DOHH2 (cell line): Measurements from ENCODE around the gene RBBP8.
"Not testable (repeated sequence)": the region's sequence is repeated elsewhere in the genome, so short reads cannot be mapped to it uniquely, and the experiment has no call there.

Experiments
- H3F3A ChIP-seq: fragments of 200-600 bp; sonication (generic), shearing (Covaris generic); 2 replicates; pipeline ENCODE4 v1.6.0; 2016; ENCODE audit warnings: antibody characterized with exemption, mild to moderate bottlenecking; ENCODE audit not compliant: control insufficient read depth, insufficient read depth
- H3K27ac ChIP-seq: fragments of 200-600 bp; sonication (generic); 2 replicates; pipeline ENCODE4 v1.5.1; 2014; ENCODE audit warnings: low read depth, mild to moderate bottlenecking, low read length, moderate library complexity
- H3K27me3 ChIP-seq: fragments of 200-600 bp; sonication (generic); 2 replicates; pipeline ENCODE4 v1.6.1; 2014; ENCODE audit warnings: mild to moderate bottlenecking, low read length, mixed read lengths; ENCODE audit not compliant: control insufficient read depth
- H3K36me3 ChIP-seq: fragments of 200-600 bp; sonication (generic); 2 replicates; pipeline ENCODE4 v1.6.1; 2014; ENCODE audit warnings: mild to moderate bottlenecking, low read length, moderate library complexity, mixed read lengths; ENCODE audit not compliant: control insufficient read depth
- H3K4me1 ChIP-seq: fragments of 200-600 bp; sonication (generic); 2 replicates; pipeline ENCODE4 v1.6.1; 2014; ENCODE audit warnings: mild to moderate bottlenecking, low read length, mixed read lengths; ENCODE audit not compliant: control insufficient read depth
- H3K4me2 ChIP-seq: fragments of 200-600 bp; sonication (generic); 2 replicates; pipeline ENCODE4 v1.6.0; 2014; ENCODE audit warnings: mild to moderate bottlenecking, low read length, moderate library complexity
- H3K4me3 ChIP-seq: fragments of 200-600 bp; sonication (generic); 2 replicates; pipeline ENCODE4 v1.5.1; 2014; ENCODE audit warnings: mild to moderate bottlenecking, low read length, mixed read lengths
- H3K79me2 ChIP-seq: fragments of 200-600 bp; sonication (generic); 2 replicates; pipeline ENCODE4 v1.6.1; 2014; ENCODE audit warnings: mild to moderate bottlenecking, low read length, mixed read lengths; ENCODE audit not compliant: control insufficient read depth
- H3K9me2 ChIP-seq: fragments of 200-600 bp; sonication (generic); replicated peaks from 2 replicates; pipeline ENCODE4 v1.6.1; 2014; ENCODE audit warnings: mild to moderate bottlenecking, low read length, mixed read lengths; ENCODE audit not compliant: control insufficient read depth
- H3K9me3 ChIP-seq: fragments of 200-600 bp; sonication (generic); 2 replicates; pipeline ENCODE4 v1.6.1; 2014; ENCODE audit warnings: antibody characterized with exemption, low read length, mixed read lengths; ENCODE audit not compliant: control insufficient read depth, insufficient read depth
- H4K20me1 ChIP-seq: fragments of 200-600 bp; sonication (generic); 2 replicates; pipeline ENCODE4 v1.6.0; 2014; ENCODE audit warnings: low read depth, mild to moderate bottlenecking, antibody characterized with exemption, low read length, moderate library complexity; ENCODE audit not compliant: control insufficient read depth, insufficient read depth
- CTCF ChIP-seq: fragments of 200-600 bp; sonication (generic); IDR thresholded peaks from one replicate; pipeline ENCODE4 v1.5.1; 2014; ENCODE audit warnings: antibody characterized with exemption, mild to moderate bottlenecking, low read depth, low read length; ENCODE audit not compliant: poor library complexity, severe bottlenecking
- EZH2phosphoT487 ChIP-seq: fragments of 200-600 bp; sonication (generic); IDR thresholded peaks from 2 replicates; pipeline ENCODE4 v1.6.1; 2017; ENCODE audit warnings: borderline replicate concordance, mild to moderate bottlenecking, antibody characterized with exemption, low read length, moderate library complexity, mixed read lengths

The RBBP8 gene

DNA sequence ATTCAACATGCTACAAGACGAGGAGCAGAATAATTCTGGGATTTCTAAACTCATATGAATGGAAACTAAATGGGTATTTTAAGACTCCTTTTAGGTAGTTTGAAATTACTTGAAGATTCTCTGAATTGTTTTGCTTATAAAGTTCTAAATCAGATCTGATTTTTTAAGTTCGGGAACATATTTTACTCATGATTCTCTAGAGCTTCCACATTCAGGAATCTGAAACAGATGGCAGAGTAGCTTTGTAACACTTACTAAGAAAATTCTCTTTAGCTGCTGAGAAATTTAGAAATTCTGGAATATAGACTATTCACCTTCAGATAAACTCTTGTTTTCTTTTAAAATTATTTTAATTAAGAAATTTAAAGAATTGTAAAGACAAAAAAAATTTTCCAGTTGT is 13.7 kb downstream of the RBBP8 start:
- H3K36me3 ChIP-seq = peaks cover 88% of the 10 kb centered on the region

GRCh38 chr18:22951823-22952222 is 18.7 kb downstream of the RBBP8 start:
- H3K79me2 ChIP-seq = peaks cover 41% of the 10 kb centered on the region
- no peaks in the 10 kb centered on the region for H3K27me3 ChIP-seq
- H3K9me2 ChIP-seq = no peaks in the 10 kb centered on the region
- H3F3A ChIP-seq = no peaks in the 10 kb centered on the region
- TF ChIP-seq CTCF = no peak
- no peak overlapping the region for H3K27ac ChIP-seq
- no peak overlapping the region for H3K4me3 ChIP-seq
- peaks cover 86% of the 10 kb centered on the region for H3K36me3 ChIP-seq
- no peak overlapping the region for H3K4me2 ChIP-seq
- peaks cover 11% of the 10 kb centered on the region; the same call in 1 of the 2 replicates for H3K4me1 ChIP-seq
- no peaks in the 10 kb centered on the region for H4K20me1 ChIP-seq
- H3K9me3 ChIP-seq = no peaks in the 10 kb centered on the region

More for the DNA sequence above, 13.7 kb downstream of the RBBP8 start:
- no peak for TF ChIP-seq CTCF
- TF ChIP-seq EZH2phosphoT487 = no peak
- Histone ChIP-seq H3K9me3 (no peaks in the 10 kb centered on the region), H3K27ac (no peak overlapping the region), H3K4me2 (no peak overlapping the region), H3K4me1 (peaks cover 5% of the 10 kb centered on the region; the same call in 1 of the 2 replicates), H3K27me3 (no peaks in the 10 kb centered on the region), H3F3A (no peaks in the 10 kb centered on the region), H3K79me2 (peaks cover 54% of the 10 kb centered on the region), H3K9me2 (no peaks in the 10 kb centered on the region), H3K4me3 (no peak overlapping the region), H4K20me1 (no peaks in the 10 kb centered on the region)

DNA sequence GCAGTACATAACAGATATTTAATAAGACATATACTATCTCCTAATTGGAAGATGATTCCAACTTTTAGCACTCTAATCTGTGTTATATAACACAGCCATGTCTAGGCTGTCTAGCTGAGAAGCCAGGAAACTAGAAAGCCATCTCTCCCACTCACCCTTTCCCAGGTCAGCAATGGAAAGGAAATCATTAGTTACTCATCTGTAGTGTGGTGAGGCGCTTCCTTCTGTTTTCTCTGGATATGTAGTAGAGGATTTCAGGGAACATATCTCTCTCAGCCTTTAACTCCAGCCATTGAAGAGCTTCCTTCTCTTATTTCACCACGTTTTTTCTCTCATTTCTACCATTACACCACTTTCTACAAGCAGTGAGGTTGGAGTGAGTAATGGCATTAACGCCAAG is 19.4 kb downstream of the RBBP8 start:
- H3K27me3 ChIP-seq = no peaks in the 10 kb centered on the region
- no peaks in the 10 kb centered on the region for H3K9me3 ChIP-seq
- H3K4me1 ChIP-seq = peaks cover 11% of the 10 kb centered on the region; the same call in 1 of the 2 replicates
- H3F3A ChIP-seq = no peaks in the 10 kb centered on the region
- H3K36me3 ChIP-seq = peaks cover 87% of the 10 kb centered on the region
- H3K79me2 ChIP-seq = peaks cover 43% of the 10 kb centered on the region
- no peak for TF ChIP-seq EZH2phosphoT487
- no peak for TF ChIP-seq CTCF
- no peak overlapping the region for H3K4me3 ChIP-seq
- no peak overlapping the region for H3K27ac ChIP-seq
- H3K4me2 ChIP-seq = no peak overlapping the region
- H4K20me1 ChIP-seq = no peaks in the 10 kb centered on the region
- no peaks in the 10 kb centered on the region for H3K9me2 ChIP-seq

DNA sequence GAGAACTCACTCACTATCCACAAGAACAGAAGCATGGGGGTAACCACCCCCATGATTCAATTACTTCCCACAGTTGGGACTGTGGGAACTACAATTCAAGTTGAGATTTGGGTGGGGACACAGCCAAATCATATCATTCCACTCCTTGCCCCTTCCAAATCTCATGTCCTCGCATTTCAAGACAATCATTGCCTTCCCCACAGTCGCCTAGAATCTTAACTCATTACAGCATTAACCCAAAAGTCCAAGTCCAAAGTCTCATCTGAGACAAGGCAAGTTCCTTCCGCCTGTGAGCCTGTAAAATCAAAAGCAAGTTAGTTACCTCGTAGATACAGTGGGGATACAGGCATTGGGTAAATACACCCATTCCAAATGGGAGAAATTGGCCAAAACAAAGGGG is 20.9 kb downstream of the RBBP8 start:
- peaks cover 11% of the 10 kb centered on the region; the same call in 1 of the 2 replicates for H3K4me1 ChIP-seq
- not testable (repeated sequence) for H3K4me2 ChIP-seq, H3K27me3 ChIP-seq, H3K9me3 ChIP-seq, H3K9me2 ChIP-seq, H3K27ac ChIP-seq, H3F3A ChIP-seq, H3K4me3 ChIP-seq, H4K20me1 ChIP-seq
- H3K79me2 ChIP-seq = peaks cover 51% of the 10 kb centered on the region
- peaks cover 91% of the 10 kb centered on the region for H3K36me3 ChIP-seq
